Measurements from ENCODE around the gene RUFY1.
A peak's percentile ranks its signal among the peaks of the same experiment; 100 is the strongest.
"Not testable (repeated sequence)": the region's sequence is repeated elsewhere in the genome, so short reads cannot be mapped to it uniquely, and the experiment has no call there.

The RUFY1 gene

GRCh38 chr5:179542170-179542569 lies 8.2 kb upstream of the RUFY1 start:
- no peak for TF ChIP-seq SPI1 (IDR thresholded peaks at IDR 0.05; ENCODE audit: low read depth, low read length)
- TF ChIP-seq POLR2A (IDR thresholded peaks at IDR 0.05; ENCODE audit: low read depth, low read length), result no peak
- TF ChIP-seq POU2F2 (IDR thresholded peaks at IDR 0.05; ENCODE audit: low read depth, low read length), result no peak
- no peak for TF ChIP-seq TAF1 (IDR thresholded peaks at IDR 0.05; ENCODE audit: low read depth, low read length)
- TF ChIP-seq POLR2AphosphoS5 (IDR thresholded peaks at IDR 0.05; ENCODE audit: low read depth, low read length), result no peak
- no peak for TF ChIP-seq PAX5 (IDR thresholded peaks at IDR 0.05; ENCODE audit: insufficient read depth, low read length, severe bottlenecking)
- FAIRE-seq (no peak), DNase-seq (ENCODE audit: insufficient read length, low spot score) (no peak)

GRCh38 chr5:179543275-179543674 lies 7.1 kb upstream of the RUFY1 start:
- FAIRE-seq; DNase-seq (ENCODE audit: insufficient read length, low spot score): not testable (repeated sequence)

DNA sequence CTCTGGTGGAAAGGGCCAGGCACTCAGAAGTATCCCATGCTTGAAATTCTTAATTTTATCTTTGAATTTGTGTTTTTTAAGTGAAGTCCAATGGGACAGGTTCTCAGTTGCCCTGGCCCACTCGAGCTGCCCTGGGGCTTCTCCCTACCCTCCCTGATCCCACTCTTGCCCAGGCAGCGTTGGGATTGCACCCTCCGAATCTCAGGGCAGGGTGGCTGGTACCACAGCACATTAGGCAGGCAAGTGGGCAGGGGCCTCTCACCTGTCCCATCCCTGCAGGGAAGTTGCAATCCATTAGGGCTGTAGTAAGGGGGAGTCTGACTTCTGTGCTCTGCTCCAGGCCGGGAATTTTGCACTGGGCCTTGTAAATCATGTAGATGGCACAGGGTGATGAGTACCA lies 2.7 kb downstream of the RUFY1 start:
- no peak for DNase-seq (ENCODE audit: insufficient read length, low spot score)
- no peak for FAIRE-seq
- TF ChIP-seq PAX5 (IDR thresholded peaks at IDR 0.05; ENCODE audit: insufficient read depth, low read length, severe bottlenecking) (no peak), POLR2AphosphoS5 (IDR thresholded peaks at IDR 0.05; ENCODE audit: low read depth, low read length) (no peak), TAF1 (IDR thresholded peaks at IDR 0.05; ENCODE audit: low read depth, low read length) (no peak), POLR2A (IDR thresholded peaks at IDR 0.05; ENCODE audit: low read depth, low read length) (no peak), SPI1 (IDR thresholded peaks at IDR 0.05; ENCODE audit: low read depth, low read length) (no peak), POU2F2 (IDR thresholded peaks at IDR 0.05; ENCODE audit: low read depth, low read length) (no peak)

- FAIRE-seq, result no peak
- TF ChIP-seq POLR2A (IDR thresholded peaks at IDR 0.05; ENCODE audit: low read depth, low read length) (no peak), SPI1 (IDR thresholded peaks at IDR 0.05; ENCODE audit: low read depth, low read length) (no peak), POLR2AphosphoS5 (IDR thresholded peaks at IDR 0.05; ENCODE audit: low read depth, low read length) (no peak), POU2F2 (IDR thresholded peaks at IDR 0.05; ENCODE audit: low read depth, low read length) (no peak), PAX5 (IDR thresholded peaks at IDR 0.05; ENCODE audit: insufficient read depth, low read length, severe bottlenecking) (no peak), TAF1 (IDR thresholded peaks at IDR 0.05; ENCODE audit: low read depth, low read length) (no peak)
Measured at GRCh38 chr5:179553875-179554274, 3.5 kb downstream of the RUFY1 start.

GRCh38 chr5:179554981-179555380 lies 4.6 kb downstream of the RUFY1 start:
- no peak for DNase-seq (ENCODE audit: insufficient read length, low spot score)
- TF ChIP-seq SPI1 (IDR thresholded peaks at IDR 0.05; ENCODE audit: low read depth, low read length), result no peak
- no peak for TF ChIP-seq POLR2A (IDR thresholded peaks at IDR 0.05; ENCODE audit: low read depth, low read length)
- no peak for TF ChIP-seq PAX5 (IDR thresholded peaks at IDR 0.05; ENCODE audit: insufficient read depth, low read length, severe bottlenecking)
- TF ChIP-seq TAF1 (IDR thresholded peaks at IDR 0.05; ENCODE audit: low read depth, low read length), result no peak
- no peak for TF ChIP-seq POU2F2 (IDR thresholded peaks at IDR 0.05; ENCODE audit: low read depth, low read length)
- TF ChIP-seq POLR2AphosphoS5 (IDR thresholded peaks at IDR 0.05; ENCODE audit: low read depth, low read length), result no peak
- no peak for FAIRE-seq

More at GRCh38 chr5:179553875-179554274, 3.5 kb downstream of the RUFY1 start:
- DNase-seq (ENCODE audit: insufficient read length, low spot score), result no peak

DNA sequence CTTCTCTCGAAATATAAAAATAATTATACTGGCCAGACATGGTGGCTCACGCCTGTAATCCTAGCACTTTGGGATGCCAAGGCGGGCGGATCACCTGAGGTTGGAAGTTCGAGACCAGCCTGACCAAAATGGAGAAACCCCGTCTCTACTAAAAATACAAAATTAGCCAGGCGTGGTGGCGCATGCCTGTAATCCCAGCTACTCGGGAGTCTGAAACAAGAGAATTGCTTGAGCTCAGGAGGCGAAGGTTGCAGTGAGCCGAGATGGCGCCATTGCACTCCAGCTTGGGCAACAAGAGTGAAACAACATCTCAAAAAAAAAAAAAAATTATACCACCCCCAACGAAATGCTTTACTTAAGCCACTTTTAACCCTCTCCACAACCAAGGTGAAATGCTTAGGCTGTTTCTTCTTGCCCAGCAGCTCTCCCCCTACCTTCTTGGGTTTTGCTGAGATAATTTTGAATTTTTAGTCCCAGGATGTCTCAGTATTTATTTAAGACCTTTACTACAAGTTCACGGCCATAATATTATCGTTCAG lies 8.0 kb downstream of the RUFY1 start:
- not testable (repeated sequence) for DNase-seq (ENCODE audit: insufficient read length, low spot score); FAIRE-seq

- DNase-seq (ENCODE audit: insufficient read length, low spot score) (no peak), FAIRE-seq (no peak)
- TF ChIP-seq POLR2AphosphoS5 (IDR thresholded peaks at IDR 0.05; ENCODE audit: low read depth, low read length), result no peak
- TF ChIP-seq SPI1 (IDR thresholded peaks at IDR 0.05; ENCODE audit: low read depth, low read length), result no peak
- no peak for TF ChIP-seq TAF1 (IDR thresholded peaks at IDR 0.05; ENCODE audit: low read depth, low read length)
- TF ChIP-seq POLR2A (IDR thresholded peaks at IDR 0.05; ENCODE audit: low read depth, low read length), result no peak
- no peak for TF ChIP-seq POU2F2 (IDR thresholded peaks at IDR 0.05; ENCODE audit: low read depth, low read length)
- TF ChIP-seq PAX5 (IDR thresholded peaks at IDR 0.05; ENCODE audit: insufficient read depth, low read length, severe bottlenecking), result no peak
Measured at GRCh38 chr5:179558932-179559283, 8.6 kb downstream of the RUFY1 start.

DNA sequence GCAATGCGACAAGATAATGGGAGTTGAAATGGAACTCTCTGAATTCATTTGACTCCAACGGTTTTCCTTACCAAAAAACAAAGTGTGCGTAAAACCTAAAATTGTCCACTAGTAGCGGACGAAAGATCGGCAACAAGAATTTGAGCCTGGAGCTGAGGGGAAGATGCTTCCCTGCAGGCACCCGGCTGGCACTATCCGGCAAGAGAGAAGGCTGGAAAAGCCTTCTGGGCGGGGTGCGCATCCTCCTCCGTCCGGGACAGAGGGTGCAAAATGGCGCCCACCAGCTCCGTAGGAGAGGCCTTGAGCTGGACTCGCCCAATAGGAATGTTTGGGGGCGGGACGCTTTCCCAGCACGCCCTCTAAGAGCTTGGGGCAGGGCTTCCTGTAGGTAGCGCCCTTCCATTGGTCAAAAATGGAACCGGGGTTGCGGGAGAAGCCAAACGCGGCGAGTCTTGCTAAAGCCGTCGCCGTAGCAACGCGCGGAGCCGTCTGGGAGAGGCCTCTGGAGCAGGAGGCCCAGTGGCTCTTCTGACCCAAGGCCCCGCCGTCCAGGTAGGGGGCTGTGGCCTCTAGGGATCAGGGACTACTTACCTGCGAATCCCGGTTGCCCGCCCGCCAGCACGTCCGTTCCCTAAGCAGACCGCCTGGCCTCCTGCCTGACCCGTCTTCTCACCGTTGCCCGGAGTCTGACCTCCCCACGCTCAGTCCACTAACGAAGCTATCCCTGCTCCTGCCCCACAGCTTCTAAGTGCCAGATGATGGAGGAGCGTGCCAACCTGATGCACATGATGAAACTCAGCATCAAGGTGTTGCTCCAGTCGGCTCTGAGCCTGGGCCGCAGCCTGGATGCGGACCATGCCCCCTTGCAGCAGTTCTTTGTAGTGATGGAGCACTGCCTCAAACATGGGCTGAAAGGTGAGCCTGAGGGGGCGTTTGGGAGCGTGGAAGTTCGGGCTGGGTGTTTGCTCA lies 9.2 kb downstream of the RUFY1 start:
- TF ChIP-seq SPI1 (IDR thresholded peaks at IDR 0.05; ENCODE audit: low read depth, low read length), result no peak
- peak; percentile 83 for TF ChIP-seq POLR2AphosphoS5 (IDR thresholded peaks at IDR 0.05; ENCODE audit: low read depth, low read length)
- TF ChIP-seq POLR2A (IDR thresholded peaks at IDR 0.05; ENCODE audit: low read depth, low read length), result peak; percentile 88
- peak; percentile 62; the same call in 1 of the 2 replicates for TF ChIP-seq TAF1 (IDR thresholded peaks at IDR 0.05; ENCODE audit: low read depth, low read length)
- FAIRE-seq (peak; percentile 64), DNase-seq (ENCODE audit: insufficient read length, low spot score) (peak; percentile 75)

DNA sequence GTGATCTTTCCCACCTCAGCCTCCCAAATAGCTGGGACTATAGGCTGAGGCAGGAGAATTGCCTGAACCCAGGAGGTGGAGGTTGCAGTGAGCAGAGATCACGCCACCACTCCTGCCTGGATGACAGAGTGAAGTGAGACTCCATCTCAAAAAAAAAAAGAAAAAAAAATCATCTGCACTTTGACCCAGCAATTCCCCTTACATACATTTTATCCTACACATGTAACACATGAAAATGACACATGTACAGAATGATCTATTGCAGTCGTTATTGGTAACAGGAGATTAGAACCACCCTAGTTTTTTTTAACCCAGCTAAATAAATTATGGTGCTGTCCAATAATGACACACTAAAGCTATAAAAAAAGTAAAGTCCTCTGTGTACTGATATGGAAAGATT lies 14.2 kb downstream of the RUFY1 start:
- FAIRE-seq (no peak), DNase-seq (ENCODE audit: insufficient read length, low spot score) (no peak)
- TF ChIP-seq TAF1 (IDR thresholded peaks at IDR 0.05; ENCODE audit: low read depth, low read length) (no peak), PAX5 (IDR thresholded peaks at IDR 0.05; ENCODE audit: insufficient read depth, low read length, severe bottlenecking) (no peak), POLR2A (IDR thresholded peaks at IDR 0.05; ENCODE audit: low read depth, low read length) (no peak), POU2F2 (IDR thresholded peaks at IDR 0.05; ENCODE audit: low read depth, low read length) (no peak), POLR2AphosphoS5 (IDR thresholded peaks at IDR 0.05; ENCODE audit: low read depth, low read length) (no peak)

- TF ChIP-seq POLR2AphosphoS5 (IDR thresholded peaks at IDR 0.05; ENCODE audit: low read depth, low read length) (no peak), PAX5 (IDR thresholded peaks at IDR 0.05; ENCODE audit: insufficient read depth, low read length, severe bottlenecking) (no peak), POU2F2 (IDR thresholded peaks at IDR 0.05; ENCODE audit: low read depth, low read length) (no peak), TAF1 (IDR thresholded peaks at IDR 0.05; ENCODE audit: low read depth, low read length) (no peak), SPI1 (IDR thresholded peaks at IDR 0.05; ENCODE audit: low read depth, low read length) (no peak), POLR2A (IDR thresholded peaks at IDR 0.05; ENCODE audit: low read depth, low read length) (no peak)
- DNase-seq (ENCODE audit: insufficient read length, low spot score) (no peak), FAIRE-seq (no peak)
Measured at GRCh38 chr5:179568721-179569120, 18.4 kb downstream of the RUFY1 start.
